SU-DHL-6 (cell line): Measurements from ENCODE around the gene CBL.

Experiments
- H2AFZ ChIP-seq: fragments of 200-600 bp; sonication (generic); 2 replicates; pipeline ENCODE4 v1.6.1; 2014; ENCODE audit warnings: low read depth, mild to moderate bottlenecking, moderate library complexity, mixed read lengths, antibody characterized with exemption, low read length; ENCODE audit not compliant: severe bottlenecking
- H3F3A ChIP-seq: fragments of 200-600 bp; shearing (Covaris generic); 2 replicates; pipeline ENCODE4 v1.6.0; 2016; ENCODE audit warnings: antibody characterized with exemption, mild to moderate bottlenecking; ENCODE audit not compliant: insufficient read depth
- H3K27ac ChIP-seq: fragments of 200-600 bp; sonication (generic); 2 replicates; pipeline ENCODE4 v1.5.1; 2016; ENCODE audit warnings: low read depth, mild to moderate bottlenecking, low read length, moderate library complexity, mixed read lengths
- H3K27me3 ChIP-seq: fragments of 200-600 bp; sonication (generic), shearing (Covaris generic); 2 replicates; pipeline ENCODE4 v1.6.0; 2014; ENCODE audit warnings: mild to moderate bottlenecking, low read length
- H3K36me3 ChIP-seq: fragments of 200-600 bp; sonication (generic); 2 replicates; pipeline ENCODE4 v1.6.1; 2014; ENCODE audit warnings: mild to moderate bottlenecking, low read length, mixed read lengths
- H3K4me2 ChIP-seq: fragments of 300-600, 200-600 bp; shearing (Covaris generic), sonication (generic); 2 replicates; pipeline ENCODE4 v1.6.0; 2014; ENCODE audit warnings: low read length, low read depth, mild to moderate bottlenecking; ENCODE audit not compliant: poor library complexity, severe bottlenecking
- H3K4me3 ChIP-seq: fragments of 200-600 bp; sonication (generic); 2 replicates; pipeline ENCODE4 v1.5.1; 2014; ENCODE audit warnings: antibody characterized with exemption, low read length, mild to moderate bottlenecking, mixed read lengths; ENCODE audit not compliant: insufficient read depth, poor library complexity, severe bottlenecking
- H3K79me2 ChIP-seq: fragments of 200-600 bp; sonication (generic); 2 replicates; pipeline ENCODE4 v1.6.1; 2014; ENCODE audit warnings: mild to moderate bottlenecking, low read length, moderate library complexity; ENCODE audit not compliant: insufficient read depth
- H3K9ac ChIP-seq: fragments of 200-600 bp; sonication (generic); 2 replicates; pipeline ENCODE4 v1.7.0; 2014; ENCODE audit warnings: mild to moderate bottlenecking, low read length
- H3K9me2 ChIP-seq: fragments of 200-600 bp; sonication (generic); replicated peaks from 2 replicates; pipeline ENCODE4 v1.6.1; 2014; ENCODE audit warnings: low read length; ENCODE audit not compliant: insufficient read depth
- H3K9me3 ChIP-seq: fragments of 200-600 bp; sonication (generic); 2 replicates; pipeline ENCODE4 v1.6.1; 2014; ENCODE audit warnings: low read length, mixed read lengths; ENCODE audit not compliant: insufficient read depth
- H4K20me1 ChIP-seq: fragments of 200-600 bp; sonication (generic); 2 replicates; pipeline ENCODE4 v1.6.1; 2014; ENCODE audit warnings: low read depth, mild to moderate bottlenecking, antibody characterized with exemption, low read length, moderate library complexity, mixed read lengths
- CTCF ChIP-seq: fragments of 200-600 bp; sonication (generic); IDR thresholded peaks from one replicate; pipeline ENCODE4 v1.5.1; 2017; ENCODE audit warnings: antibody characterized with exemption, mild to moderate bottlenecking, low read length, moderate library complexity; ENCODE audit not compliant: insufficient read depth, poor library complexity, severe bottlenecking
- EZH2phosphoT487 ChIP-seq: fragments of 200-600 bp; sonication (generic), shearing (Covaris generic); conservative IDR thresholded peaks from 2 replicates; pipeline ENCODE4 v1.6.1; 2018; ENCODE audit warnings: mild to moderate bottlenecking, antibody characterized with exemption, low read length, moderate library complexity, mixed read lengths

The CBL gene

GRCh38 chr11:119336744-119337469 is 130.8 kb downstream of the CBL start:
- peaks cover 6% of the 10 kb centered on the region; the same call in 1 of the 2 replicates for H3K79me2 ChIP-seq
- H4K20me1 ChIP-seq, result no peaks in the 10 kb centered on the region
- H3K4me3 ChIP-seq, result no peak overlapping the region
- H3K9me2 ChIP-seq, result no peaks in the 10 kb centered on the region
- no peaks in the 10 kb centered on the region for H3K27me3 ChIP-seq
- peaks cover 4% of the 10 kb centered on the region; the same call in 1 of the 2 replicates for H3F3A ChIP-seq
- no peaks in the 10 kb centered on the region for H3K36me3 ChIP-seq
- no peak overlapping the region for H3K9ac ChIP-seq
- H3K9me3 ChIP-seq, result no peaks in the 10 kb centered on the region
- no peak overlapping the region for H3K27ac ChIP-seq
- TF ChIP-seq EZH2phosphoT487 (no peak), CTCF (no peak)
- no peak overlapping the region for H2AFZ ChIP-seq
- H3K4me2 ChIP-seq, result no peak overlapping the region

- no peak overlapping the region for H3K9ac ChIP-seq
- H3K36me3 ChIP-seq, result no peaks in the 10 kb centered on the region
- H3K4me2 ChIP-seq, result no peak overlapping the region
- TF ChIP-seq CTCF (no peak), EZH2phosphoT487 (no peak)
- no peak overlapping the region for H3K4me3 ChIP-seq
- H3K27ac ChIP-seq, result no peak overlapping the region
- peaks cover 6% of the 10 kb centered on the region; the same call in 1 of the 2 replicates for H3K79me2 ChIP-seq
- no peaks in the 10 kb centered on the region for H3K9me3 ChIP-seq
- H3K27me3 ChIP-seq, result no peaks in the 10 kb centered on the region
- H3F3A ChIP-seq, result peaks cover 4% of the 10 kb centered on the region; the same call in 1 of the 2 replicates
- no peaks in the 10 kb centered on the region for H4K20me1 ChIP-seq
- no peaks in the 10 kb centered on the region for H3K9me2 ChIP-seq
- no peak overlapping the region for H2AFZ ChIP-seq
Observed at GRCh38 chr11:119337581-119338317, 131.6 kb downstream of the CBL start.

- no peaks in the 10 kb centered on the region for H3K9me3 ChIP-seq
- no peaks in the 10 kb centered on the region for H4K20me1 ChIP-seq
- H3K9ac ChIP-seq, result no peak overlapping the region
- TF ChIP-seq CTCF (peak; percentile 81), EZH2phosphoT487 (no peak)
- H3K4me3 ChIP-seq, result no peak overlapping the region
- H3K79me2 ChIP-seq, result peaks cover 6% of the 10 kb centered on the region; the same call in 1 of the 2 replicates
- no peak overlapping the region for H2AFZ ChIP-seq
- no peaks in the 10 kb centered on the region for H3K9me2 ChIP-seq
- H3K4me2 ChIP-seq, result no peak overlapping the region
- H3K27ac ChIP-seq, result no peak overlapping the region
- no peaks in the 10 kb centered on the region for H3K27me3 ChIP-seq
- no peaks in the 10 kb centered on the region for H3F3A ChIP-seq
- no peaks in the 10 kb centered on the region for H3K36me3 ChIP-seq
Observed at GRCh38 chr11:119338318-119338890, 132.3 kb downstream of the CBL start.
